Mucosa of descending colon (tissue), 3 donors: ENCODE results near the gene KIF6. TPM values are rescaled to one million over a fixed set of nuclear protein-coding genes. Genes with fewer than 3 reads are reported as not detected.

Experiments used
- ATAC-seq: fragments of 200-7000 bp; cut with Tn5 transposase; one replicate; pipeline ENCODE4 v1.9.1; 2020; ENCODE audit warnings: mild to moderate bottlenecking, moderate library complexity
- DNase-seq, 3 donors: peaks; one replicate each; pipeline ENCODE4 v3.0.0-alpha.2; 2020
- H3K36me3 ChIP-seq: fragments of 200-600 bp; one replicate; pipeline ENCODE4 v1.8.0; 2021; ENCODE audit warnings: low read depth, mild to moderate bottlenecking
- H3K4me1 ChIP-seq: fragments of 200-600 bp; one replicate; pipeline ENCODE4 v1.8.0; 2021; ENCODE audit warnings: low read depth, mild to moderate bottlenecking
- H3K4me3 ChIP-seq: fragments of 200-600 bp; one replicate; pipeline ENCODE4 v1.8.0; 2021; ENCODE audit warnings: mild to moderate bottlenecking
- H3K9me3 ChIP-seq: fragments of 200-600 bp; one replicate; pipeline ENCODE4 v1.8.0; 2021; ENCODE audit warnings: mild to moderate bottlenecking
- intact Hi-C, 2 donors: fragments of 100-400 bp; cut with DNase I in 1 of 2; cut with micrococcal nuclease in 1 of 2; formaldehyde crosslinking; loops; one replicate each; pipeline versions ENCODE4 v1.11.0 to v1.11.1; 2022; cut with DNase I, micrococcal nuclease
- total RNA-seq, 3 donors: library from RNA; stranded (reverse); fragmentation: NEBNext Ultra II Directional in 2 of 3; extraction: Animal tissue kit (Norgen Biotek cat#: 25700) in 2 of 3; gene quantifications; one replicate each; pipeline versions ENCODE4 v1.2.1 to v1.2.4, GENCODE V29; 2021 to 2023
- TF ChIP-seq, protein P1 (sequence below): fragments of 200-600 bp; IDR thresholded peaks from one replicate; pipeline ENCODE4 v1.8.0; 2022; ENCODE audit warnings: antibody characterized with exemption, mild to moderate bottlenecking
- donor health status: DM: no; HTN: no; CAD: no; lungs with moderate emphysema.
- donor health status: DM: no; HTN: no; CAD: no.
- donor health status: DM: no; HTN: yes; CAD: no.

KIF6 gene
- total RNA-seq, 3 donors from 2014 or later, result 0.24 to 0.85 (median 0.52) TPM

DNA sequence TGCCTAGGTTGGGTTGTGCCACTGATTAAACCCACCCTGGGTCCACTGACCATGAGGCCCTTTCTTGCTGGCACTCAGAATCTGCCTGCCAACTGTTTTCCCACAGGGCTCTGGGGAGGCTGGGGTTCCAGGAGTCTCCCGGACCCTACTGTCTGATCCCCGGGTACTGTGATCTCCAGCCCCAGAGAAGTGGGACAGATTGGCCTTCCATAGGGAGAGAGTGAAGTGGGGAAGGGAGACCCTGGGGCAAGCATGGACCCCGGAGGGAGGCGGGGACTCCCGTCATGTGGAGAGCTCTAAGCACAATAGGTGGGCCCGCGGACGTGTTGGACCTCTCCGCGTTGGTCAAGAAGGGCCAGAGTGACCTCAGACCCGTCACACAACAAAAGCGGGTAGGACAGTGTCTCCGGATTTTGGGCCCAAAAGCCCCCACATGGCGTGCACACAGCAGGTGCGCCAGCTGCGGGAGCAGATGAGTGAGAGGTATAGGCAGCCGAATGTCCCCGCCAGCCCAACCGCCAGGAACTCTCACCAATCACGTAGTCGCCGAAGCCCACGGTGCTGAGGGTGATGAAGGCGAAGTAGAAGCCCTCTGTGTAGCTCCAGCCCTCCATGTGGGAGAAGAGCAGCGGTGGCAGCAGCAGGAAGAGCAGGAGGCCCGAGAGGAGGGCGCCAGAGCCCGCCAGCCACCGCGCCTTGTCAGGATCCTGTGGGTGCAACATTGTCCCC lies 421.6 kb downstream of the KIF6 start:
- Histone ChIP-seq H3K9me3 (no peaks in the 10 kb centered on the region), H3K4me1 (no peaks in the 10 kb centered on the region), H3K36me3 (no peaks in the 10 kb centered on the region), H3K4me3 (no peak overlapping the region)
- intact Hi-C loops, result loop anchor here (2.0 to 10.0 kb wide), 4 partner anchors 75 to 429 kb away; partner anchors contain the start of gene KCNK5 (in 1 of the 2)
- TF ChIP-seq, protein P1, sequence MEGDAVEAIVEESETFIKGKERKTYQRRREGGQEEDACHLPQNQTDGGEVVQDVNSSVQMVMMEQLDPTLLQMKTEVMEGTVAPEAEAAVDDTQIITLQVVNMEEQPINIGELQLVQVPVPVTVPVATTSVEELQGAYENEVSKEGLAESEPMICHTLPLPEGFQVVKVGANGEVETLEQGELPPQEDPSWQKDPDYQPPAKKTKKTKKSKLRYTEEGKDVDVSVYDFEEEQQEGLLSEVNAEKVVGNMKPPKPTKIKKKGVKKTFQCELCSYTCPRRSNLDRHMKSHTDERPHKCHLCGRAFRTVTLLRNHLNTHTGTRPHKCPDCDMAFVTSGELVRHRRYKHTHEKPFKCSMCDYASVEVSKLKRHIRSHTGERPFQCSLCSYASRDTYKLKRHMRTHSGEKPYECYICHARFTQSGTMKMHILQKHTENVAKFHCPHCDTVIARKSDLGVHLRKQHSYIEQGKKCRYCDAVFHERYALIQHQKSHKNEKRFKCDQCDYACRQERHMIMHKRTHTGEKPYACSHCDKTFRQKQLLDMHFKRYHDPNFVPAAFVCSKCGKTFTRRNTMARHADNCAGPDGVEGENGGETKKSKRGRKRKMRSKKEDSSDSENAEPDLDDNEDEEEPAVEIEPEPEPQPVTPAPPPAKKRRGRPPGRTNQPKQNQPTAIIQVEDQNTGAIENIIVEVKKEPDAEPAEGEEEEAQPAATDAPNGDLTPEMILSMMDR, result no peak
- peak in 1 of 3 donors; percentile 39 for DNase-seq
- no peak for ATAC-seq

DNA sequence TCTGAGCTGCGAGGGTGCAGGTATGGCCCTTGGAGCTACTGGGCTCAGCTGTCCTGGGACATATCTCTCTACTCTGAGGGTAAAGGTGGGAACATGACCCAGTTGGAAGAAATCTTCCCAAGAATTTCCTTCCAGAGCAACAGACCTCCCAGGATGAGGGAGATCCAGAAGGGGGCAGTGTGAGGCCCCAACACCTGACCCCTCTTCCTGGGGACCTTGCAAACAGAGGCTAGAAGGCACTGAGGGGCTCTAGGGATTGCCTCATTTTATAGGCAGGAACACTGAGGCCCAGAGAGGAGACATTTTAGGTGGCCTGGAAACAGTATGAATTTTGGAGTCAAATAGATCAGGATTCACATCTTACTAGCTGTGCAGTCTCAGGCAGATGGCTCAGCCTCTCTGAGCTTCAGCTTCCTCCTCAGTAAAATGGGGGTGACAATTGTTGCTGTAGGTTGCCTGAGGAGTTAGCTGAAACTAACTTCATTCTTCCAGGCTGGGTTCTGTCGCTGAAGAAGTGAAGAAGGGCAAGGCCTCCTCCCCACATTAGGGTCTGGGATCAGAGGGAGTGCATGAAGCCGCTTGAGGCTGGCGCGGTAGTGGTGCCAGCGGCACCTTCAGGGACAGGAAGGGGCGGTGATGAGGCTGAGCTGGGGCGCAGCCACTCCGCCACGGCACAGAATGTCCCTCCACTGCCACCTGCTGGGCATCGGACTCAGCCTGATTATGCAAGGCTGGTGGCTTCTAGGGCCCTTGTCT lies 422.4 kb downstream of the KIF6 start:
- DNase-seq (peak; percentile 85 to 98 (median 94)), ATAC-seq (peak; percentile 97)
- intact Hi-C loops, result loop anchor here (2.0 to 10.0 kb wide), 4 partner anchors 74 to 428 kb away; partner anchors contain the start of gene KCNK5 (in 1 of the 2)
- Histone ChIP-seq H3K4me1 (no peaks in the 10 kb centered on the region), H3K36me3 (no peaks in the 10 kb centered on the region), H3K9me3 (no peaks in the 10 kb centered on the region), H3K4me3 (no peak overlapping the region)
- TF ChIP-seq, protein P1, result peak; percentile 82

DNA sequence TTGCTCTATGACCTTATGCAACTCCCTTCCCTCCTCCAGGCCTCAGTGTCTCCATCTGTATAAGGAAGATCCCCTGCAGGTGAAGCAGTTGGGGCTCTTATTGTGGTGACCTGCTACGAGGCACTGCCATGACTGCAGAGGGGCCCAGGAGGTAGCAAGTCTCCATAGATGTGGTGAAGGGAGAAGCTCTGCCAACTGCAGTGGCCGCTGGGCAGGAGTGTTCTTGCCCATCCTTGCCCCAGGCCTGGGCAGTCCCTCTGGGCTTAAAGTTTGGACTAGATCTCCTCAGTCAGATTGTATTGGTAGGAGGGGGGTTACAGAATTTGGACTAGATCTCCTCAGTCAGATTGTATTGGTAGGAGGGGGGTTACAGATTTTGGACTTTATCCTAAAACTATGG lies 423.2 kb downstream of the KIF6 start:
- no peak for ATAC-seq
- no peak for DNase-seq
- intact Hi-C loops, result loop anchor here (2.0 to 10.0 kb wide), 4 partner anchors 73 to 427 kb away; partner anchors contain the start of gene KCNK5 (in 1 of the 2)
- H3K4me1 ChIP-seq, result no peaks in the 10 kb centered on the region
- H3K36me3 ChIP-seq, result no peaks in the 10 kb centered on the region
- H3K4me3 ChIP-seq, result no peak overlapping the region
- no peaks in the 10 kb centered on the region for H3K9me3 ChIP-seq
- TF ChIP-seq, protein P1, result no peak

DNA sequence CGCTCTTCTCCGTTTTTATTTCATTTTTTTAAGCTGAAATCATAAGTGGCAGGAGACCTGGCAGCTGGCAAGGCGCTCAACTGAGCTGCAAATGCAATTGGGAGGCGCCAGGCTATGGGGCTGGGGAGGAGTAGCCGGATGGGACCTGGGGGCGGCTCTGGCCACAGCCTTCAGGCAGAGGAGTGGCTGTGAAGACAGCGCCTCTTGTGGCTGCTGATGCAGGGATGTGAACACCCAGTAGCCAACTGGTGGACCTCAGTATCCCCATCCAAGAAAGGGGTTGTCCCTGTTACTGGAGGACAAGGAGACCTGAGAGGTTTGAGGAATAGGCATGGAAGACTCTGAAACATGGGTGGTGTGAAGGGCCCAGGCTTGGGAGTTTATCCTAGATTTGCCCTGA lies 423.6 kb downstream of the KIF6 start:
- TF ChIP-seq, protein P1, result no peak
- Histone ChIP-seq H3K36me3 (no peaks in the 10 kb centered on the region), H3K4me3 (no peak overlapping the region), H3K9me3 (no peaks in the 10 kb centered on the region), H3K4me1 (no peaks in the 10 kb centered on the region)
- intact Hi-C loops, result loop anchor here (2.0 to 10.0 kb wide), 4 partner anchors 73 to 427 kb away; partner anchors contain the start of gene KCNK5 (in 1 of the 2)
- peak; percentile 16 for ATAC-seq
- DNase-seq, result no peak

DNA sequence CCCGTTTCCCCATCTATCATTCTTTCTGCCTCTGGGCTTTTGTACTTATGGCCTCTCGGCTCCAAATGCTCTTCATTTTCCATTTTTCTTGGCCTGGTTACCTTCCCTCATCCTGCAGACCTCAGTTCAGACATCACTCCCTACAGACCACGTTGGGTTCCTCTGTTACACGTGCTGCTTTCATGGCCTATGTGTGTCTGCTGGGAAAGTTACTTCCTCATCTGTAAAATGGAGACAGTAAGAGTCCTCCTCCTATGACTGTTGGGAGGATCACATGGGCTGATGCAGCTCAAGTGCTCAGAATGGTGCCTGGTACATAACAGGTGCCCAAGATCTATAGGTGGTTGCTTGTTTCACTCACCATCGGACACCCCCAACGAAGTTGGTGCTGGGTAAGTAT lies 424.5 kb downstream of the KIF6 start:
- H3K4me3 ChIP-seq, result no peak overlapping the region
- H3K36me3 ChIP-seq, result no peaks in the 10 kb centered on the region
- H3K9me3 ChIP-seq, result no peaks in the 10 kb centered on the region
- intact Hi-C loops, result loop anchor here in 1 of 2 donors (10.0 kb wide), 2 partner anchors 326 to 426 kb away; no protein-coding TSS in a partner anchor
- no peak for ATAC-seq
- TF ChIP-seq, protein P1, result no peak
- no peaks in the 10 kb centered on the region for H3K4me1 ChIP-seq
- no peak for DNase-seq
